OCI-LY1 (cell line): ENCODE results near the gene MED13L.

Experiments used
- CTCF ChIP-seq: fragments of 200-600 bp; sonication (generic), shearing (Covaris generic); IDR thresholded peaks from 2 replicates; pipeline ENCODE4 v1.5.1; 2017; ENCODE audit warnings: mild to moderate bottlenecking, antibody characterized with exemption, low read length, moderate library complexity, mixed read lengths
- EZH2 ChIP-seq: fragments of 200-600 bp; sonication (generic), shearing (Covaris generic); IDR thresholded peaks from 2 replicates; pipeline ENCODE4 v1.8.0; 2017; ENCODE audit warnings: borderline replicate concordance, mixed run types, mild to moderate bottlenecking, antibody characterized with exemption, low read length, moderate library complexity, mixed read lengths

- TF ChIP-seq CTCF, result no peak
- TF ChIP-seq EZH2, result no peak
Measured at GRCh38 chr12:116217045-116217735, 60.3 kb downstream of the MED13L start.
